HG02623 (cell line): ENCODE measurements around the gene PPP2R3B.
"Not testable (repeated sequence)": the region's sequence is repeated elsewhere in the genome, so short reads cannot be mapped to it uniquely, and the experiment has no call there.

ENCODE experiments used
- ATAC-seq: cut with Tn5 transposase; IDR thresholded peaks from one replicate; pipeline ENCODE4 v1.9.1; 2021; ENCODE audit warnings: moderate library complexity; ENCODE audit not compliant: unreplicated experiment

Gene PPP2R3B

DNA sequence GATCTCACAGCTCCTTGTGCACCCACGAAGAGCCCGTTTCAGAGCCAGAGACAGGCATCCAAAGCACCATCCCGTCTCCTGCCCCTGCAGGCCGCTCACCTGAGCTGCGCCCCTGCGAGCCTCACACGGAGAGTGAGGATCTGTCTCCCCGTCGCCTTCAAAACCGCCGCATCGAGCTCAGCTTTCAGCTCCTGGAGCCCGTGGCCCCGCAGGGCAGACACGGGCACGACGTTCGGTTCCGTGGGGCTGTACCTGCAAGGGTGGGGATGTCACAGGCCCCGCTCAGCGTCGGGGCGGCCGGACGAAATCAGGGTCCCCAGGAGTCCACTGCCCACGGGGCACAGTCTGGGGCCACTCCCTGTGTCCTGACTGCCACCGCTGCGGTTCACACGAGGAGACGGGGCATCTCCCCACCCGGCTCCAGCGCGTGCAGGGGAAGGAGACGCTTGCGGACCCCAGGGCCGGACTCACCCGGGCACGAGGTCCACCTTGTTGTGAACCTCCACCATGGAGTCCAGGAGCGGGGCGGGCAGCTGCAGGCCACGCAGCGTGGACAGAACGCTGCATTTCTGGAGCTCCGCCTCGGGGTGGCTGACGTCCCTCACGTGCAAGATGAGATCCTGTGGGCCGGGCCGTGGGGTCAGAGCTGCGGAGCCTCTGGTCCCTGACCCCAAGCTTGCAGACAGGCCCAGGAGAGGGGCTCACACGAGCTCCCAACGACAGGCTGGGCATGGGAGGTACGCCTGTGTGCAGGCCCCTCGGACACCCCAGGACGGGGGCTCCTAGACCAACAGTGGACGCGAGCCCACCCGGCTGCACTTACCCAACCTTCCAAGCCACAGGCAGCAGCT, 79.2 kb downstream of the PPP2R3B start:
- no peak for ATAC-seq

DNA sequence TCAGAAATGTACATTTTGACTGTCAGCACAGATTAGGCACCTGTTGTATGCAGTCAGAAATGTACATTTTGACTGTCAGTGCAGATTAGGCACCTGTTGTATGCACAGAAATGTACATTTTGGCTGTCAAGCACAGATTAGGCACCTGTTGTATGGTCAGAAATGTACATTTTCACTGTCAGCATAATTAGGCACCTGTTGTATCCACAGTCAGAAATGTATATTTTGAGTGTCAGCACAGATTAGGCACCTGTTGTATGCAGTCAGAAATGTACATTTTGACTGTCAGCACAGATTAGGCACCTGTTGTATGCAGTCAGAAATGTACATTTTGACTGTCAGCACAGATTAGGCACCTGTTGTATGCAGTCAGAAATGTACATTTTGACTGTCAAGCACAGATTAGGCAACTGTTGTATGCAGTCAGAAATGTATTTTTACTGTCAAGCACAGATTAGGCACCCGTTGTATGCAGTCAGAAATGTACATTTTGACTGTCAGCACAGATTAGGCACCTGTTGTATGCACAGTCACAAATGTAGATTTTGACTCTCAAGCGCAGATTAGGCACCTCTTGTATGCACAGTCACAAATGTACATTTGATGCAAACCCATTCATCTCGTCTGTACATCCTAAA, 80.0 kb downstream of the PPP2R3B start:
- ATAC-seq, result not testable (repeated sequence)

DNA sequence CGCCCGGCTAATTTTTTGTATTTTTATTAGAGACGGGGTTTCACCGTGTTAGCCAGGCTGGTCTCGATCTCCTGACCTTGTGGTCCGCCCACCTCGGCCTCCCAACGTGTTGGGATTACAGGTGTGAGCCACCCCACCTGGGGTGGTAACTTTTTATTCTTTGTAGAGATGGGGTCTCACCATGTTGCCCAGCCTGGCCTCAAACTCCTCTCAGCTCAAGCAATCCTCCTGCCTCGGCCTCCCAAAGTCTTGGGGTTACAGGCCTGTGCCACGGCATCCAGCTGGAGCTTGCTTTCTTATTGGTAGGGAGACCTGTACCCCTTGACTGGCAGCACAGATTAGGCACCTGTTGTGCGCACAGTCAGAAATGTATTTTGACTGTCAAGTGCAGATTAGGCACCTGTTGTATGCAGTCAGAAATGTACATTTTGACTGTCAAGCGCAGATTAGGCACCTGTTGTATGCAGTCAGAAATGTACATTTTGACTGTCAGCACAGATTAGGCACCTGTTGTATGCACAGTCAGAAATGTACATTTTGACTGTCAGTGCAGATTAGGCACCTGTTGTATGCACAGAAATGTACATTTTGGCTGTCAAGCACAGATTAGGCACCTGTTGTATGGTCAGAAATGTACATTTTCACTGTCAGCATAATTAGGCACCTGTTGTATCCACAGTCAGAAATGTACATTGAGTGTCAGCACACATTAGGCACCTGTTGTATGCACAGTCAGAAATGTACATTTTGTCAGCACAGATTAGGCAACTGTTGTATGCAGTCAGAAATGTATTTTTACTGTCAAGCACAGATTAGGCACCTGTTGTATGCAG, 80.7 kb downstream of the PPP2R3B start:
- not testable (repeated sequence) for ATAC-seq

DNA sequence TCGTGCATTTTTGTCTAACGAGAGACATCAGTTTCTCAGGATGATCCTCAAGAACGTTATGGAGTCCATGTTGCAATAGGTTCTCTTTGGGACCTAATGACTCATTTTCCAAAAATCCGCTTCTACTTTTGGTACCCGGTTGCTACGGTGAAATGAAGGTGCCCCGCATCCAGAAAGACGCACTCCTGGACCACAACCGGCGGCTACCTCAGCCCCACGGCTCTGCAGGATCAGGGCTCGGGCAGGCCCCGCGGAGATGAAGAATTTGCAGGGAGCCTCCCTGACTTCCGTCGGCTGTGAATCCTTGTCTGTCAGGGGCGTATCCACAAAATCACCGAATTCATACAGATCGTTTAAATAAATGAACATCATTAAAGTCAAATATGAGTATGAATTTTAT, 83.7 kb downstream of the PPP2R3B start:
- ATAC-seq, result no peak

DNA sequence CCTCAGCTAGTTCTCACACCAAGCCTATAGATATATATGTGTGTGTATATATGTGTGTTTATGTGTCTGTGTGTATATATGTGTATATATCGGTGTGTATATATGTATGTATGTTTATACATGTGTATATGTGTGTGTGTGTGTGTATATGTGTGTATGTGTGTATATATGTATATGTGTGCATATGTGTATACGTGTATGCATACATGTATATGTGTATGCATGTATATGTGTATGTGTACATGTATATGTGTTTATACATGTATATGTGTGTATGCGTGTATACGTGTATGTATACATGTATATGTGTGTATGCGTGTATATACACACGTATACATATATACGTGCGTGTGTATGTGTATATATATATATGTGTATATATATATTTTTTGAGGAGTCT, 86.4 kb downstream of the PPP2R3B start:
- ATAC-seq, result no peak

DNA sequence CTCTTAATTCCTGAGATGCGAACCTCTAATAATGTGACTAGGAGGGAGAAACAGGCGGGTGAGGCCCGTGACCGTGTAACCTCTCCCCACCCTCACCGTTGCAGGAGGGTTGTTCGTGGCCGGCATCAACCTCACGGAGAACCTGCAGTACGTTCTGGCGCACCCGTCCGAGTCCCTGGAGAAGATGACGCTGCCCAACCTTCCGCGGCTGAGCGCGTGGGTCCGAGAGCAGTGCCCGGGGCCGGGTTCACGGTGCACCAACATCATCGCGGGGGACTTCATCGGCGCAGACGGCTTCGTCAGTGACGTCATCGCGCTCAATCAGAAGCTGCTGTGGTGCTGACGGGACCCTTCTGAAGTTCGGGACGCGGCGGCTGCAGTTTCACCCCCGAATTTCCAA, 87.7 kb downstream of the PPP2R3B start:
- no peak for ATAC-seq

DNA sequence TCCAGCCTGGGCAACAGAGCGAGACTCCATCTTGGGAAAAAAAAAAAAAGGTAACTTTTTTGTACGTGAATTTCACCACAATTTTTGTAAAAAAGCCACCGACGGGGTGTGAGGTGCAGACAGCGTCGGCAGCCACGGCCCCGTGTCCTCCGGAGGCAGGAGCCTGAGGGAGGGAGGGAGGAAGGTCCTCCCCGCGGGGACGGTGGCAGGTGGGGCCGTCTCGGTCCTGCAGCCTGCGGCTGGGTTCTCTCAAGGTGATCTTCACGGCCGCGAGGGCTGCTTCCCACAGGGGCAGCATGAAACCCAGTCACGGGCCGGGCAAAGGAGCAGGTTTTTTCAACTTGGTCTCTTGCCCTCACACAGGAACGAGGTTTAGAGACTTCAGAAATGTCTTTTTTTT, 91.6 kb downstream of the PPP2R3B start:
- ATAC-seq, result no peak

DNA sequence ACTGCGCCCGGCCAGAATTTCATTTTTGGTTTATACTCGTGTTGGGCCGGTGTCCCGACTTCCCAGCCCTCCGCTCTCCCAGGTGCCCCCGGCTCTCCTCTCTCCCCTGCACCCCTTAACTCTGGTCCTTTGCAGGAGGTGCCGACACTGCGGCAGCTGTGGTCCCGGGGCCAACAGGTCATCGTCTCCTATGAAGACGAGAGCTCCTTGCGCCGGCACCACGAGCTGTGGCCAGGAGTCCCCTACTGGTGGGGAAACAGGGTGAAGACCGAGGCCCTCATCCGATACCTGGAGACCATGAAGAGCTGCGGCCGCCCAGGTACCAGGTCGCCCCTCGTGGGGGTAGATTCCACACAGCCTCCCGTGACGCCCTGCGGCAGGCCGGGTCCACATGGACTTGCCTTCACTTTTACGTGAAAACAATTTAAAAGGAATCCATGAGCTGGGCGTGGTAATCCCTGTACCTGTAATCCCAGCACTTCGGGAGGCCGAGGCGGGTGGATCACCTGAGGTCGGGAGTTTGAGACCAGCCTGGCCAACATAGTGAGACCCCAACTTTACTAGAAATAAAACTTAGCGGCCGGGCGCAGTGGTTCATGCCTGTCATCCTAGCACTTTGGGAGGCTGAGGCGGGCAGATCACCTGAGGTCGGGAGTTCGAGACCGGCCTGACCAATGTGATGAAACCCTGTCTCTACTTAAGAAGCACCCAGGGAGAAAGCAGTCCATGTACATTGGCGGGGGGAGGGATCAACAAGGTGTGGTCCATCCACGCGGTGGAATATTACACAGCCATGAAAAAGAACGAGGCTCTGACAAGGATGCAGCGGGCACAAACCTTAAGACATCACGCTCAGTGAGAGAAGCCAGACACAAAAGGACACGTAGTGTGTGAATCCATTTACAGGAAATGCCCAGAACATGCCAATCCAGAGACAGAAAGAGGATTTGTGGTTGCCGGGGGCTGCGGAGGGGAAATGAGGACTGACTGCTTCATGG, 93.5 kb downstream of the PPP2R3B start:
- no peak for ATAC-seq

DNA sequence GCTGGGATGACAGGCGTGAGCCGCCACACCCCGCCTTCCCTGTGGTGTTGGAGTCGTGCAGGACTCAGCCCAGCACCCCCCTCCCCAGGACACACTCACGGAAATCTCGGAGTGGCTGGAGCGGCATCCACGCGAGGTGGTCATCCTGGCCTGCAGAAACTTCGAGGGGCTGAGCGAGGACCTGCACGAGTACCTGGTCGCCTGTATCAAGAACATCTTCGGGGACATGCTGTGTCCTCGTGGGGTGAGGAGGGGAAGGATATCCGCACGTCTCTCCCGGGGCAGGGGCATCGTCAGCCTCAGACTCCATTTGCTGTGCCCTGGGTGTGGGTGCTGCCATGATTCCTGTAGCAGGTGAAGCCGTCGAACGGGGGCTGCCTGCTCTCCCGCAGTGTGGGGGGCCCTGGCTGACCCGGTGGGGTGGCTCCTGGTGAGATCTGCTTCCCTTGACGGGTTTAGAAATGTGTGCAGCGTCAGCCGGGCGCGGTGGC, 95.3 kb downstream of the PPP2R3B start:
- ATAC-seq, result no peak

DNA sequence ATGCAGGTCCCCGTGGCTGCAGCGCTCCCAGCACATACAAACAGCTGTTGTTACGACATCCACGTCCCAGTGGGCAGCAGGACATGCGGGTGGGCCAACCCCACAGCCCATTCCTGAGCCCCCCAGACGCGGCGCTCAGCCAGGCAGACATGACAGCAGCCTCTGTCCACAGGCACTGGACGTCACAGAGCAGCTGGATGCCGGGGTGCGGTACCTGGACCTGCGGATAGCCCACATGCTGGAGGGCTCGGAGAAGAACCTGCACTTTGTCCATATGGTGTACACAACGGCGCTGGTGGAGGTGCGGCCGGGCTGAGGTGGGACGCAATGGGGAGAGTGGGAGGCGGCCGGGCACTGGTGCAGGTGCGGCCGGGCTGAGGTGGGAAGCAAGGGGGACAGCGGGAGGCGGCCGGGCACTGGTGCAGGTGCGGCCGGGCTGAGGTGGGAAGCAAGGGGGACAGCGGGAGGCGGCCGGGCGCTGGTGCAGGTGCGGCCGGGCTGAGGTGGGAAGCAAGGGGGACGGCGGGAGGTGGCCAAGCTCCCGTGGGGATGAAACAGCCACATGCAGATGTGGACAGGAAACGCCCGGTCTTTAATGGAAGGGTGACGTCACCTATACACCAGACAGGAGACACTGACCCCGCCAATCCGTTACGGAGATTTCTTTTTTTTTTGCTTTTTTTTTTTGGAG, 96.1 kb downstream of the PPP2R3B start:
- no peak for ATAC-seq

DNA sequence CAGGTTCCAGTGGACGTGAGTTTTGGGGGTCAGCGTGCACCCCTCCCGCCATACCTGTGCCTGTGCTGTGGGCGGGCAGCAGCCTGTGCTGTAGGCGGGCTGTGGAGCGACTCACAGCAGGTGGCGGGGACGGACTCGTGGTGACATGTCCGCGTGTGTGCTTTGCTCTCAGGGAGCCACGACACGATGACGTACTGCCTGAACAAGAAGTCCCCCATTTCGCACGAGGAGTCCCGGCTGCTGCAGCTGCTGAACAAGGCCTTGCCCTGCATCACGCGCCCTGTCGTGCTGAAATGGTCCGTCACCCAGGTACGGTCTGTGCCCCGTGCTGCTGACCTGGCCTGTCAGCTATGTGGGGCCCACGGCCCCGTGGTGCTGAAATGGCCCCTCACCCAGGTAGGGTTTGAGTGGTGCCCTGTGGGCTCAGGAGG, 98.1 kb downstream of the PPP2R3B start:
- ATAC-seq, result no peak

DNA sequence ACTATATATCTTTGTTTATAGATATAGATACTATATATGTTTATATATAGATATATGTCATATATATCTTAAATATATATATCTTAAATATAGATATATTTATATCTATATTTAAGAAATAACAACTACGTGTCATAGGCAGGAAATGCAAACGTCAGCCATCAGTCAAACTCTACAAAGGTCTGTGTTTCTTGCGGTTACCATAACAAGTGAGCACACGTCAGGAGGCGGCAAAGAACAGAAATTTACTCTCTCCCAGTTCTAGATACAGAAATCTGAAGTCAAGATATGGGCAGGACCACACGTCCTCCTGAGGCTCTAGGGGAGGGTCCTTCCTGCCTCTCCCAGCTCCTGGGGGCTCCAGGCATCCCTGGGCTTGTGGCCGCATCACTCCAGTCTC, 99.0 kb downstream of the PPP2R3B start:
- ATAC-seq, result no peak

DNA sequence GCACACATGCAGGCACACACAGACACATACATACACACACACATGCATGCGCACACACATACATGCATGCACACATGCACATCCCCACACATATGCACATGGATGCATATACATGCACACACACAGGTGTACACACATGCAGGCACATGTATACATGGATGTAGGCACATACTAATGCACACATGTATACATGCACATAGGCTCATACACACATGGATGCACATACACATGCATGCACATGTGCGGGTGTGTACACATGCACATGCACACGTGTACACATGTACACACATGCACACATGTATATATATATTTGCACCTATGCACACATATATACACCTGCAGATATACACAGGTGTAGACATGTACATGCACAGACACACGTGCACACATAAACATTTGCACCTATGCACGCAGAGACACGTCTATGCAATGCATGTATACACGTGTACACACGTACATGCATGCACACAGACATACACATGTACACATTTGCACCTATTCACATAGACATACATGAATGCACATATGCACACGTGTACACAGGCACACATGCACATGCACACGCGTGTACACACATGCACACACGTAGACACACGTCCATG, 101.5 kb downstream of the PPP2R3B start:
- no peak for ATAC-seq
